Mesothelial cell of epicardium (in vitro differentiated cells): ENCODE measurements around the gene VASH1. TPM values are rescaled to one million over a fixed set of nuclear protein-coding genes. Genes with fewer than 3 reads are reported as not detected.
A peak's percentile ranks its signal among the peaks of the same experiment; 100 is the strongest.

Experiments used
- DNase-seq, 2 experiments: peaks; one replicate each; pipeline ENCODE4 v3.0.0; 2021; ENCODE audit warnings: low spot score in 2 of 2; ENCODE audit not compliant: unreplicated experiment in 2 of 2
- H3K27ac Mint-ChIP-seq: 2 replicates; pipeline ENCODE4 v1.8.0; 2021; ENCODE audit warnings: mixed read lengths
- H3K27me3 Mint-ChIP-seq: 2 replicates; pipeline ENCODE4 v1.8.0; 2021; ENCODE audit warnings: low read depth, mixed read lengths
- H3K36me3 Mint-ChIP-seq: 2 replicates; pipeline ENCODE4 v1.8.0; 2021; ENCODE audit warnings: mixed read lengths
- H3K4me1 Mint-ChIP-seq: 2 replicates; pipeline ENCODE4 v1.8.0; 2021; ENCODE audit warnings: mixed read lengths
- H3K4me3 Mint-ChIP-seq: 2 replicates; pipeline ENCODE4 v1.8.0; 2021; ENCODE audit warnings: mild to moderate bottlenecking, moderate library complexity, mixed read lengths
- H3K9me3 Mint-ChIP-seq: 2 replicates; pipeline ENCODE4 v1.8.0; 2021; ENCODE audit warnings: mixed read lengths
- total RNA-seq: library from RNA; stranded (reverse); gene quantifications from 3 replicates; pipeline ENCODE4 v1.2.1, GENCODE V29; 2021
- TF ChIP-seq, protein P1 (sequence below): fragments of 200-600 bp; sonication (generic); IDR thresholded peaks from one replicate; pipeline ENCODE4 v1.5.0; 2021; ENCODE audit warnings: antibody characterized with exemption; ENCODE audit not compliant: unreplicated experiment

The VASH1 gene
- total RNA-seq, 1 donor from 2014 or later = 55.5 TPM

DNA sequence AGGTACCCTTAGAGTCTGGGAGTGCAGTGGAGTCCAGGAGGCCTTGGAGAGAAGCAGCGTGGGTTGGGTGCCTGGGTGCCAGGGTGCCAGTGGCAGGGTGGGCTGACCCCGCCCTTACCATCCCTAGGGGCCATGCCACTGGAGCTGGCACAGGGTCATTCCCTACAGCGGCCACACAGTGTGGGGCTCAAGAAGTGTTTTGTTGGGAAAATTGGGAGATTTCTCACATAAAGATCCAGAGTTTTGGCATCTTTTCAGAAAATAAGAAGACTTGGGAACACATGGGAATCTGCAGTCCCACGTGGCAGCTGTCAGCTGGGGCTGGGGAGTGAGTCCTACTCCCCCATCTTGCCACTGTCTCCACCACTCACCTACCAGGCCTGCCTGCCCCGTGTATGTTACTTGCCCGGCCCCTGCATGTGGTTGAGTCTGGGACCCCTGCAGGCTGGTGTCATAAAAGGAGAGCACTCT lies 4.2 kb downstream of the VASH1 start:
- no peak overlapping the region for H3K4me3 Mint-ChIP-seq
- TF ChIP-seq, protein P1, sequence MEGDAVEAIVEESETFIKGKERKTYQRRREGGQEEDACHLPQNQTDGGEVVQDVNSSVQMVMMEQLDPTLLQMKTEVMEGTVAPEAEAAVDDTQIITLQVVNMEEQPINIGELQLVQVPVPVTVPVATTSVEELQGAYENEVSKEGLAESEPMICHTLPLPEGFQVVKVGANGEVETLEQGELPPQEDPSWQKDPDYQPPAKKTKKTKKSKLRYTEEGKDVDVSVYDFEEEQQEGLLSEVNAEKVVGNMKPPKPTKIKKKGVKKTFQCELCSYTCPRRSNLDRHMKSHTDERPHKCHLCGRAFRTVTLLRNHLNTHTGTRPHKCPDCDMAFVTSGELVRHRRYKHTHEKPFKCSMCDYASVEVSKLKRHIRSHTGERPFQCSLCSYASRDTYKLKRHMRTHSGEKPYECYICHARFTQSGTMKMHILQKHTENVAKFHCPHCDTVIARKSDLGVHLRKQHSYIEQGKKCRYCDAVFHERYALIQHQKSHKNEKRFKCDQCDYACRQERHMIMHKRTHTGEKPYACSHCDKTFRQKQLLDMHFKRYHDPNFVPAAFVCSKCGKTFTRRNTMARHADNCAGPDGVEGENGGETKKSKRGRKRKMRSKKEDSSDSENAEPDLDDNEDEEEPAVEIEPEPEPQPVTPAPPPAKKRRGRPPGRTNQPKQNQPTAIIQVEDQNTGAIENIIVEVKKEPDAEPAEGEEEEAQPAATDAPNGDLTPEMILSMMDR = no peak
- H3K36me3 Mint-ChIP-seq = peaks cover 4% of the 10 kb centered on the region
- H3K4me1 Mint-ChIP-seq = peaks cover 45% of the 10 kb centered on the region
- DNase-seq = no peak
- no peak overlapping the region for H3K27ac Mint-ChIP-seq
- no peaks in the 10 kb centered on the region for H3K9me3 Mint-ChIP-seq
- peaks cover 32% of the 10 kb centered on the region for H3K27me3 Mint-ChIP-seq

DNA sequence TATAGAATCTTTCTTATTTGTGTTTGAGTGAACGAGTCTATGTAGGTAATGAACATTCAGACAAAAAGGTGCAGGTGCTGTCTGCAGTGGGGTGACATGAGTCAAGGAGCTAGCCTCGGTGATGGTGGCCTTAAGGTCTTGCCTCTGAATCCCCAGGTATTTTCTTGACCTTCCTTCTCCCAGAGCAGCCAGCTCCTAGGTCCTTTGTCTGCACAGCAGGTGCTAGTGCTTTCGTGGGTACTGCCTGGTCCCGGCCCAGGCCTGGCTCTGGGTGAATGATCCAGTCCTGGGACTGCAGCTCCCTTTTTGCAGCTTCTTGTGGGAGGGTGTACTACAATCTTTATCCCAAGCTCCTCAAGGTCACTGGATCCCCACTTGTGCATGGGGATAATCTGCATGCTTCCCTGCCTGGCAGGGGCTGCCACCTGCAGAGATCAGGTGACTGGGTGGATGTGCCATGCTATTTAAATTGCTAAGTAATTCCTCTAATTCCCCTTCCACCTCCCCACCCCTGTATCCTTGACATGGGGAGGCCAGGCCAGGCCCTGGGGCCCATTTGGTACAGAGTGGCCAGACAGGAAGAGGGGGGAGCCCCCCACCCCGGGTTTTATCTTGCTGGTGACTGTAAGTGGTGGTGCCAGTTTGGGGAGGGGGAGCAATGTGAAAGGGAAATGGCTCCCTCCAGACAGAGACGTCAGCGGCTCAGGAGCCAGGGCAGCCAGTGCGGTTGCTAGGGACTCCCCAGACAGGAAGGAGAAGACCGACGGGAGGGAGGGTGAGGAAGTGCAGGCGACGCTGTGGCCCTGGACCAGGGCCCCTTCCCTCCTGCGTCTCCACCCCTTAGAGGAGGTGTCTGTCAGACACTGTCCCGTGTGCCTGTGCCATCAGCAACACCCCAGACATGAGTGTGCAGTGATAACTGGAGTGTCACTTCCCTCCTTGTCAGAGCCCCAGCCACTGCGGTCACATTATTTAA lies 6.7 kb downstream of the VASH1 start:
- TF ChIP-seq, protein P1 = no peak
- Mint-ChIP-seq H3K27me3 (peaks cover 17% of the 10 kb centered on the region), H3K36me3 (peaks cover 6% of the 10 kb centered on the region), H3K27ac (peak overlapping the region; percentile 59), H3K4me3 (no peak overlapping the region), H3K4me1 (peaks cover 44% of the 10 kb centered on the region), H3K9me3 (no peaks in the 10 kb centered on the region)
- DNase-seq = no peak

DNA sequence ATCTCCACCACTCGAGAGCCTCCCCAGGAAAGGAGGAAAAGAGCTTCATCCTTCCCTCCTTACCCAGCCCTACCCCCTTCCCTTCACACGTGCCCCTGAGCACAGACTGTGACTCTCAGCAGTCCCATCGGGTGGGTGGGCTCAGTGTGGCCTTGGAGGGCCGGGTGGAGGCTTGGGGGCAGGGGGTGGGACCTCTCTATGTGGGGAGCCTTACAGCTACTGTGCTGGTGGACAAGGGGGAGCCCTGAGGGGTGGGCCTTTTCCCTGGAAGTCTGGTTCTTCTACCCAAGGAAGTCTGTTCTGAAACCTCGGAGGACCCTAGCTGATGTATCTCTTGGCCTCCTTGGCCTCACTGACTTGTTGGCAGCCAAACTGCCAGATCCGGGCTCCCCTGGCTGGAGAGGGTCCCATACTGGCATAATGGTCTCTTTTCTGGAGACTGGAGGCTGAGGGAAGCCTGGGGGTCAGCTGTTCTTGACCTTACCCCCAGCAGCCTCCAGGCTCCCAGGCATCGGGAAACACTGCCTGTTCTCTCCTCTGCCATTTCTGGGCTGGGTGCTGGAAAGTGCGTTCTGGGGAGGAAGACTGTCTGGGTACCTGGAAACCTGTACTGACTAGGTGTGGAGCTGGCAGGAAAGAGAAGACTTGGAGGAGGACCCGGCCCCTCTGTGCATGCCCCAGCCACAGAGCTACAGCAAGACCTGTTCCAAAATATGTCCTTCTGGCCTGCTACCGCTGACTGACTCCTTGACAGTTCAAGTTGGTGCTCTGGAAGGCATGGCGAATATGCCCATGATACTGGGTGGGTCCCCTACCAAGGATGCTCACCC lies 7.6 kb downstream of the VASH1 start:
- Mint-ChIP-seq H3K36me3 (peaks cover 6% of the 10 kb centered on the region), H3K4me1 (peaks cover 43% of the 10 kb centered on the region), H3K27me3 (peaks cover 9% of the 10 kb centered on the region), H3K27ac (no peak overlapping the region), H3K9me3 (no peaks in the 10 kb centered on the region), H3K4me3 (no peak overlapping the region)
- TF ChIP-seq, protein P1 = no peak
- no peak for DNase-seq

DNA sequence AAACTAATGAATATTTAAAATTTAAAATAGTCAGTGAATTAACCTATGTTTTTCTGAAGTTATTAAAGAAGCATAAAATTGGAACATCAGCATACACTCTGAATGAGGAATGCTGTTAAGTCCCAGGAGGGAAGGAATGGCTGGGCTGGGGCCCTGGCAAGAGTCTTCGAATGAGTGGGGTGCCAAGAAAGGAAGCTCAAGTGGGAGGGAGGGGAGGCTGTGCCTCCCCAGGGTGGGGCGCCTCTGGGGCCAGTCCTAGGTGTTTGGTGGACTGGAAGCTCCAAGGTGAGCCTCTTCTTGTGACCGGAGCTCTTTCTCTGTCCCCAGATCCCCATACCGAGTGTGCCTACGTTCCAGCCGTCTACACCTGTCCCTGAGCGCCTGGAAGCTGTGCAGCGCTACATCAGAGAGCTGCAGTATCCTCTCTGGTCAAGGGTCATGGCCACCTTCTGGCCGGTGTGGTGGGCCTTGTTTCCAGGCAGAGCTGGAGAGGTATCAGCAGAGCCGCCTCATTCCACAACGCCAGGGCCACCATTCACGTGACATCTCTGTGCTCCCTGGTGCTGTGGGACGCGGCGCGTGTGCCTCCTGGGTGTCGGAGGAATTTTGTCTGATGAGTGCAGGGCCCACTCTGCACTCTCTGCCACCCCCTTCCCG lies 8.5 kb downstream of the VASH1 start:
- DNase-seq = no peak
- peaks cover 40% of the 10 kb centered on the region for H3K4me1 Mint-ChIP-seq
- TF ChIP-seq, protein P1 = no peak
- H3K36me3 Mint-ChIP-seq = peaks cover 6% of the 10 kb centered on the region
- no peak overlapping the region for H3K27ac Mint-ChIP-seq
- H3K9me3 Mint-ChIP-seq = no peaks in the 10 kb centered on the region
- no peak overlapping the region for H3K4me3 Mint-ChIP-seq
- peaks cover 3% of the 10 kb centered on the region for H3K27me3 Mint-ChIP-seq
